ENCODE data around the gene WDR47. TPM values are rescaled to one million over a fixed set of nuclear protein-coding genes. Genes with fewer than 3 reads are reported as not detected.
"Not testable (repeated sequence)": the region's sequence is repeated elsewhere in the genome, so short reads cannot be mapped to it uniquely, and the experiment has no call there.

Gene WDR47
- total RNA-seq, 1 donor from 2014 or later: 8.0 TPM

DNA sequence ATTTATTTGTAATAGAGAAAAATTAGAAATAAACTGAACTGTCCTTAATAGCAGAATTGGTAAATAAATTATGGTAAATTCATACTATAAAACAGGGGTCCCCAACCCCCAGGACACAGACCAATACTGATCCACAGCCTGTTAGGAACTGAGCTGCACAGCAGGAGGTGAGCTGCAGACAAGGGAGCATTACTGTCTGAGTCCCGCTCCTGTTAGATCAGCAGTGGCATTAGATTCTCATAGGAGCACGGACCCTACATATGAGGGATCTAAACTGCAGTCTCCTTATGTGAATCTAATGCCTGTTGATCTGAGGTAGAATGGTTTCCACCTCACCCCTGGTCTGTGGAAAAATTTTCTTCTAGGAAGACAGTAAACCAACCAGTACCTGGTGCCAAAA lies 7.5 kb downstream of the WDR47 start:
- H3K4me3 ChIP-seq (ENCODE audit: low read depth, low read length): no peak overlapping the region
- no peak for DNase-seq (ENCODE audit: low read depth)
- no peak for TF ChIP-seq CTCF (conservative IDR thresholded peaks at IDR 0.05; ENCODE audit: low read depth, low read length)

DNA sequence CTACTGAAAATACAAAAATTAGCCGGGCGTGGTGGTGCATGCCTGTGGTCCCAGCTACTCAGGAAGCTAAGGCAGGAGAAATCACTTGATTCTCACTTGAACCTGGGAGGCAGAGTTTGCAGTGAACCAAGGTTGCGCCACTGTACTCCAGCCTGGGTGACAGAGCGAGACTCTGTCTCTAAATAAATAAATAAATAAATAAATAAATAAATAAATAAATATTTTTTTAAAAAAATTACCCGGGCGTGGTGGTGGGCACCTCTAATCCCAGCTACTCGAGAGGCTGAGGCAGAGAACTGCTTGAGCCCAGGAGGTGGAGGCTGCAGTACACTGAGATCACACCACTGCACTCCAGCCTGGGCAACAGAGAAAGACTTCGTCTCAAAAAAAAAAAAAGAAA lies 12.4 kb downstream of the WDR47 start:
- DNase-seq (ENCODE audit: low read depth); H3K4me3 ChIP-seq (ENCODE audit: low read depth, low read length): not testable (repeated sequence)

- H3K4me3 ChIP-seq (ENCODE audit: low read depth, low read length): no peak overlapping the region
- peak; percentile 23 for TF ChIP-seq CTCF (conservative IDR thresholded peaks at IDR 0.05; ENCODE audit: low read depth, low read length)
- no peak for DNase-seq (ENCODE audit: low read depth)
Measured at GRCh38 chr1:109027841-109028240, 14.1 kb downstream of the WDR47 start.

DNA sequence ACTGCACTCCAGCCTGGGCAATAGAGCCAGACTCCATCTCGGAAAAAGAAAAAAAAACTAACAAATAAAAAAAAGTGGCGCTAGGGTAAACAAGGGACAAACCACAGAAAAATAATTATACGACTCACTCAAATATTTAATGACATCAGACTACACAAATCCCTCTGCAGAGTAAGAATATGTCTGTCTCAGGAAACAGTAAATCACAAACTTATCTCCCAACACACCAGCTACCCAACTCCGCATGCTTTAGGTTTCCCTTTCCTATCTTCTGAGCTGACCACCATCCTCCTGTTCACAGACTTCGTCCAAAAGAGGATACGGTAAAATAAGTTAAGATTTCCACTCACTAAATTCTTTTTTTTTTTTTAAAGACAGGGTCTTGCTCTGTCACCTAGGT lies 16.2 kb downstream of the WDR47 start:
- no peak for DNase-seq (ENCODE audit: low read depth)
- no peak for TF ChIP-seq CTCF (conservative IDR thresholded peaks at IDR 0.05; ENCODE audit: low read depth, low read length)
- no peak overlapping the region for H3K4me3 ChIP-seq (ENCODE audit: low read depth, low read length)

DNA sequence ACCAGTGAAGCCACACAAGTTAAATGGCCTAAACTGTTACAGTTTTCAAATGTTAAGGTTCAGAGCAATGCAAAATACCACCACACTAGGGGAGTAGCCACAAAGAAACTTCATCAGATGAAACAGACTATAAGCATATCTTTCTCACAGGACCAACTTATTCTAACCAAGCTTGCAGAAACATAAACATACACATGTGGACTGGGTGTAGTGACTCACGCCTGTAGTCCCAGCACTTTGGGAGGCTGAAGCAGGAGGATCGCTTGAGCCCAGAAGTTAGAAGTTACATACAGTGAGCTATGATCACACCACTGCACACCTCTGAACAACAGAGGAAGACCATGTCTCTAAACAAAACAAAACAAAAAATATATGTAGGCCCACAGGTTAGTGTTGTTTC lies 17.3 kb downstream of the WDR47 start:
- H3K4me3 ChIP-seq (ENCODE audit: low read depth, low read length): no peak overlapping the region
- no peak for DNase-seq (ENCODE audit: low read depth)
- no peak for TF ChIP-seq CTCF (conservative IDR thresholded peaks at IDR 0.05; ENCODE audit: low read depth, low read length)

DNA sequence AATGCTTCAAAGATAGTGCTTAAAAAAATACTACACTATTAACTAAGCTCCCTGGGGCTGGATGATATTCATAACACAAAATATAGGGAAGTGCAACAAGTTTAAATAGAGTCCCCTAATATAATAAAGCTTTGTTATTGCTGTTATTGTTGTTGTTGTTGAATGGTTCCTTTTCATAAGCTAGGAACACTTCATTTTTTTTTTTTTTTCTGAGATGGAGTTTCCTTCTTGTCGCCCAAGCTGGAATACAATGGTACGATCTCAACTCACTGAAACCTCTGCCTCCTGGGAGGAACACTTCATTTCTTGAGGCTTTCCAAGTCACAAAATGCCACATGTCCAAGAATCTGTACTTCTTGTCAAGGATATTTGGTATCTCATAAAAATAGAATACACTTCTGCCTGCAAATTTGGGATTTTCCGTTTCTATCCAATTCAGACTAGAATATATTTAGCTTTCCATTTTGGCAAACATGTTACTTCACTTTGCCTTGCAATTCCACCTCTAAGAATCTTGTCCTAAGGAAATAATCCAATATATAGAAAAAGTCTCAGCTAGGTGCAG lies 21.1 kb downstream of the WDR47 start:
- TF ChIP-seq CTCF (conservative IDR thresholded peaks at IDR 0.05; ENCODE audit: low read depth, low read length): no peak
- no peak overlapping the region for H3K4me3 ChIP-seq (ENCODE audit: low read depth, low read length)
- DNase-seq (ENCODE audit: low read depth): no peak

- H3K4me3 ChIP-seq (ENCODE audit: low read depth, low read length); DNase-seq (ENCODE audit: low read depth): not testable (repeated sequence)
Measured at GRCh38 chr1:109017719-109018118, 24.2 kb downstream of the WDR47 start.

GRCh38 chr1:109017134-109017533 lies 24.8 kb downstream of the WDR47 start:
- H3K4me3 ChIP-seq (ENCODE audit: low read depth, low read length): no peak overlapping the region
- TF ChIP-seq CTCF (conservative IDR thresholded peaks at IDR 0.05; ENCODE audit: low read depth, low read length): no peak
- no peak for DNase-seq (ENCODE audit: low read depth)

All from epithelial cell of proximal tubule (primary cell).